ENCODE results near the gene MYO1B. TPM values are rescaled to one million over a fixed set of nuclear protein-coding genes. Genes with fewer than 3 reads are reported as not detected.

MYO1B gene
- total RNA-seq, 1 experiment from 2014 or later: 43.6 TPM

DNA sequence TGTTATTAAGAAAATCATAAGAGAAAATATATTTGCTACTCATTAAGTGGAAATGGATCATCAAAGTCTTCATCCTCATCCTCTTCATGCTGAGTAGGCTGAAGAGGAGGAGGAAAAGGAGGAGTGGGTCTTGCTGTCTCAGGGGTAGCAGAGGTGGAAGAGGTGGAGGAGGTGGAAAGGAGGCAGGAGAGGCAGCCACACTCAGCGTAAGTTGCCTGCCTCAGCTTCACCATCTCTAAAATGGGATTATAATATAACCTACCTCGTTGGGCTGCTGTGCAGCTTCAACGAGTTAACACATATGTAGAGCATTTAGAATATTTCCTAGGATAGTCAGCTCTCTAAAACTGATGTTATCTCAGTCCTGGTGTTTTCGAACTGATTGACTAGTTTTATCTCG is 4.3 kb upstream of the MYO1B start:
- Mint-ChIP-seq H3K9me3 (no peaks in the 10 kb centered on the region), H3K4me3 (no peak overlapping the region), H3K4me1 (no peaks in the 10 kb centered on the region), H3K27ac (no peak overlapping the region), H3K27me3 (ENCODE audit: low read depth) (no peaks in the 10 kb centered on the region; the same call in 1 of the 2 replicates), H3K36me3 (no peaks in the 10 kb centered on the region)
- TF ChIP-seq NR2C2 (CRISPR knock-in tag; IDR thresholded peaks at IDR 0.05): no peak
- no peak for TF ChIP-seq SOX15 (CRISPR knock-in tag; IDR thresholded peaks at IDR 0.05)
- TF ChIP-seq CREB1 (CRISPR knock-in tag; IDR thresholded peaks at IDR 0.05): no peak
- TF ChIP-seq ZNF232 (CRISPR knock-in tag; IDR thresholded peaks at IDR 0.05): no peak
- no peak for TF ChIP-seq ESRRA (CRISPR knock-in tag; IDR thresholded peaks at IDR 0.05; ENCODE audit: borderline replicate concordance)
- TF ChIP-seq NR3C1 (CRISPR knock-in tag; conservative IDR thresholded peaks at IDR 0.05; ENCODE audit: low read depth): no peak
- no peak for TF ChIP-seq TEAD4 (CRISPR knock-in tag; IDR thresholded peaks at IDR 0.05)
- TF ChIP-seq TCF7 (CRISPR knock-in tag; IDR thresholded peaks at IDR 0.05; ENCODE audit: low read depth): no peak
- no peak for TF ChIP-seq FOXK1 (CRISPR knock-in tag; IDR thresholded peaks at IDR 0.05)
- TF ChIP-seq, protein P1, sequence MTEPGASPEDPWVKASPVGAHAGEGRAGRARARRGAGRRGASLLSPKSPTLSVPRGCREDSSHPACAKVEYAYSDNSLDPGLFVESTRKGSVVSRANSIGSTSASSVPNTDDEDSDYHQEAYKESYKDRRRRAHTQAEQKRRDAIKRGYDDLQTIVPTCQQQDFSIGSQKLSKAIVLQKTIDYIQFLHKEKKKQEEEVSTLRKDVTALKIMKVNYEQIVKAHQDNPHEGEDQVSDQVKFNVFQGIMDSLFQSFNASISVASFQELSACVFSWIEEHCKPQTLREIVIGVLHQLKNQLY (CRISPR knock-in tag; IDR thresholded peaks at IDR 0.05): no peak
- TF ChIP-seq, protein P2, sequence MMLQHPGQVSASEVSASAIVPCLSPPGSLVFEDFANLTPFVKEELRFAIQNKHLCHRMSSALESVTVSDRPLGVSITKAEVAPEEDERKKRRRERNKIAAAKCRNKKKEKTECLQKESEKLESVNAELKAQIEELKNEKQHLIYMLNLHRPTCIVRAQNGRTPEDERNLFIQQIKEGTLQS (CRISPR knock-in tag; conservative IDR thresholded peaks at IDR 0.05): no peak
- no peak for TF ChIP-seq KAT7 (CRISPR knock-in tag; IDR thresholded peaks at IDR 0.05; ENCODE audit: borderline replicate concordance)
- TF ChIP-seq NFE2L1 (CRISPR knock-in tag; IDR thresholded peaks at IDR 0.05): no peak
- TF ChIP-seq, protein P3, sequence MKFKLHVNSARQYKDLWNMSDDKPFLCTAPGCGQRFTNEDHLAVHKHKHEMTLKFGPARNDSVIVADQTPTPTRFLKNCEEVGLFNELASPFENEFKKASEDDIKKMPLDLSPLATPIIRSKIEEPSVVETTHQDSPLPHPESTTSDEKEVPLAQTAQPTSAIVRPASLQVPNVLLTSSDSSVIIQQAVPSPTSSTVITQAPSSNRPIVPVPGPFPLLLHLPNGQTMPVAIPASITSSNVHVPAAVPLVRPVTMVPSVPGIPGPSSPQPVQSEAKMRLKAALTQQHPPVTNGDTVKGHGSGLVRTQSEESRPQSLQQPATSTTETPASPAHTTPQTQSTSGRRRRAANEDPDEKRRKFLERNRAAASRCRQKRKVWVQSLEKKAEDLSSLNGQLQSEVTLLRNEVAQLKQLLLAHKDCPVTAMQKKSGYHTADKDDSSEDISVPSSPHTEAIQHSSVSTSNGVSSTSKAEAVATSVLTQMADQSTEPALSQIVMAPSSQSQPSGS (CRISPR knock-in tag; IDR thresholded peaks at IDR 0.05; ENCODE audit: borderline replicate concordance, low read depth): no peak
- no peak for TF ChIP-seq JUN (CRISPR knock-in tag; IDR thresholded peaks at IDR 0.05)
- no peak for TF ChIP-seq E2F4 (CRISPR knock-in tag; IDR thresholded peaks at IDR 0.05; ENCODE audit: borderline replicate concordance, low read depth)
- no peak for TF ChIP-seq RORB (CRISPR knock-in tag; IDR thresholded peaks at IDR 0.05)
- TF ChIP-seq NFYB (CRISPR knock-in tag; conservative IDR thresholded peaks at IDR 0.05; ENCODE audit: low read depth): no peak
- no peak for TF ChIP-seq ELF4 (CRISPR knock-in tag; IDR thresholded peaks at IDR 0.05; ENCODE audit: low read depth)
- no peak for TF ChIP-seq GRHL2 (CRISPR knock-in tag; IDR thresholded peaks at IDR 0.05; ENCODE audit: insufficient replicate concordance, severe bottlenecking)
- POLR2A ChIA-PET: no interaction called here
- CTCF ChIA-PET: no interaction called here
- DNase-seq (ENCODE audit: low spot score) (no peak), ATAC-seq (no peak)

DNA sequence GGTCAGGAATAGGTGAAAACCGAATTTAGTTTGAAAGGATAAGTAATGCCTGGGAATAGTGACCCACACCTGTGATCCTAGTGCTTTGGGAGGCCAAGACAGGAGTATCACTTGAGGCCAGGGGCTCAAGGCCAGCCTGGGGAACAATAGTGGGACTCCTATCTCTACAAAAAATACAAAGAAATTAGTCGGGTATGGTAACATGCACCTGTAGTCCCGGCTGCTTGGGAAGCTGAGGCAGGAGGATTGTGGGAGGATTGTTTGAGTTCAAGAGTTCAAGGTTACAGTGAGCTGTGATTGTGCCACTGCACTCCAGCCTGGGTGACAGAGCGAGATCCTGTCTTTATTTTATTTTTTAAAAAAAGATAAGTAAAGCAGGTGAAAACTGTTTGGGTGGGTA is 3.8 kb upstream of the MYO1B start:
- ATAC-seq (no peak), DNase-seq (ENCODE audit: low spot score) (no peak)
- CTCF ChIA-PET: no interaction called here
- Mint-ChIP-seq H3K9me3 (no peaks in the 10 kb centered on the region), H3K27me3 (ENCODE audit: low read depth) (no peaks in the 10 kb centered on the region; the same call in 1 of the 2 replicates), H3K36me3 (no peaks in the 10 kb centered on the region), H3K4me1 (peaks cover 3% of the 10 kb centered on the region), H3K27ac (no peak overlapping the region), H3K4me3 (no peak overlapping the region)
- POLR2A ChIA-PET: no interaction called here
- TF ChIP-seq ZNF317 (CRISPR knock-in tag; IDR thresholded peaks at IDR 0.05; ENCODE audit: borderline replicate concordance, low read depth): no peak
- TF ChIP-seq, protein P4, sequence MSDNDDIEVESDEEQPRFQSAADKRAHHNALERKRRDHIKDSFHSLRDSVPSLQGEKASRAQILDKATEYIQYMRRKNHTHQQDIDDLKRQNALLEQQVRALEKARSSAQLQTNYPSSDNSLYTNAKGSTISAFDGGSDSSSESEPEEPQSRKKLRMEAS (CRISPR knock-in tag; IDR thresholded peaks at IDR 0.05): no peak
- TF ChIP-seq ZNF232 (CRISPR knock-in tag; IDR thresholded peaks at IDR 0.05): no peak
- no peak for TF ChIP-seq ZNF671 (CRISPR knock-in tag; IDR thresholded peaks at IDR 0.05)
- TF ChIP-seq FOXJ3 (CRISPR knock-in tag; IDR thresholded peaks at IDR 0.05; ENCODE audit: borderline replicate concordance): no peak
- no peak for TF ChIP-seq PREB (CRISPR knock-in tag; IDR thresholded peaks at IDR 0.05; ENCODE audit: borderline replicate concordance)
- no peak for TF ChIP-seq NR1H2 (CRISPR knock-in tag; IDR thresholded peaks at IDR 0.05)
- TF ChIP-seq, protein P5, sequence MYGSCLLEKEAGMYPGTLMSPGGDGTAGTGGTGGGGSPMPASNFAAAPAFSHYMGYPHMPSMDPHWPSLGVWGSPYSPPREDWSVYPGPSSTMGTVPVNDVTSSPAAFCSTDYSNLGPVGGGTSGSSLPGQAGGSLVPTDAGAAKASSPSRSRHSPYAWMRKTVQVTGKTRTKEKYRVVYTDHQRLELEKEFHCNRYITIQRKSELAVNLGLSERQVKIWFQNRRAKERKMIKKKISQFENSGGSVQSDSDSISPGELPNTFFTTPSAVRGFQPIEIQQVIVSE (CRISPR knock-in tag; IDR thresholded peaks at IDR 0.05; ENCODE audit: borderline replicate concordance): no peak
- TF ChIP-seq, protein P1 (CRISPR knock-in tag; IDR thresholded peaks at IDR 0.05): no peak
- no peak for TF ChIP-seq IRF2 (CRISPR knock-in tag; IDR thresholded peaks at IDR 0.05; ENCODE audit: borderline replicate concordance, low read depth)
- no peak for TF ChIP-seq ZBTB43 (CRISPR knock-in tag; IDR thresholded peaks at IDR 0.05)
